Stomach (tissue), 9 donors: ENCODE data around the gene ZFAND6. TPM values are rescaled to one million over a fixed set of nuclear protein-coding genes. Genes with fewer than 3 reads are reported as not detected.
A peak's percentile ranks its signal among the peaks of the same experiment; 100 is the strongest.

ENCODE experiments used
- DNase-seq, 2 donors: peaks; one replicate each; pipeline versions ENCODE4 v3.0.0 to v3.0.0-alpha.2; 2013 to 2019
- H3K27ac ChIP-seq, 5 donors: fragments of 200-600 bp in 4 of 5; sonication (generic) in 4 of 5; one replicate each; pipeline ENCODE4 v1.5.1; 2013 to 2019; ENCODE audit warnings: mild to moderate bottlenecking in 1 of 5, moderate library complexity in 1 of 5
- H3K27me3 ChIP-seq, 3 donors: fragments of 200-600 bp; sonication (generic); one replicate each; pipeline ENCODE4 v1.5.1; 2017 to 2019; ENCODE audit warnings: mixed run types in 1 of 3
- H3K36me3 ChIP-seq, 4 donors: fragments of 200-600 bp; sonication (generic); 1 replicate in 3 of 4; 2 replicates in 1 of 4; pipeline ENCODE4 v1.5.1; 2016 to 2019
- H3K4me1 ChIP-seq, 4 donors: fragments of 200-600 bp; sonication (generic); one replicate each; pipeline ENCODE4 v1.5.1; 2016 to 2019
- H3K4me3 ChIP-seq, 4 donors: fragments of 200-600 bp; sonication (generic) in 3 of 4; one replicate each; pipeline ENCODE4 v1.5.1; 2016 to 2019; ENCODE audit warnings: mild to moderate bottlenecking in 1 of 4
- H3K9me3 ChIP-seq, 4 donors: fragments of 200-600 bp; sonication (generic); one replicate each; pipeline ENCODE4 v1.5.1; 2016 to 2019
- EP300 ChIP-seq: sonication (generic); formaldehyde crosslinking; IDR thresholded peaks from one replicate; pipeline ENCODE4 v1.6.1; 2017; ENCODE audit warnings: antibody characterized with exemption
- POLR2A ChIP-seq, 4 donors: fragments of 450-650 bp; IDR thresholded peaks; one replicate each; pipeline ENCODE4 v1.6.1; 2016; ENCODE audit warnings: antibody characterized with exemption in 4 of 4, control low read depth in 2 of 4, mild to moderate bottlenecking in 1 of 4, moderate library complexity in 1 of 4
- POLR2AphosphoS5 ChIP-seq, 3 donors: sonication (generic); formaldehyde crosslinking; IDR thresholded peaks; one replicate each; pipeline ENCODE4 v1.6.1; 2016; ENCODE audit warnings: antibody characterized with exemption in 3 of 3
- WGBS, 5 donors: extraction: QIAGEN DNeasy Blood & Tissue Kit in 3 of 5; methylation state at CpG; one replicate each; pipeline versions ENCODE4 v1.1.5 to v1.1.7; 2013 to 2018; 5-methylcytosine and 5-hydroxymethylcytosine counted together
- intact Hi-C: fragments of 100-400 bp; cut with DNase I; formaldehyde crosslinking; loops from one replicate; pipeline ENCODE4 v1.15.1; 2023; ENCODE audit warnings: low total_unique reads
- polyA plus RNA-seq, 3 donors: library from polyadenylated mRNA; stranded (reverse); fragments of 200-250 nt; gene quantifications; one replicate each; pipeline ENCODE4 v1.2.3, GENCODE V29; 2013
- total RNA-seq, 5 donors: library from RNA; depleted of rRNA; stranded (reverse); fragments of >200 nt; gene quantifications; one replicate each; pipeline versions ENCODE4 v1.1.0 to v1.2.3, GENCODE V29; 2014 to 2016
- TF ChIP-seq, protein P1 (sequence below), 7 experiments: fragments of 450-650 bp in 4 of 7; fragments of 200-600 bp in 3 of 7; sonication (generic) in 3 of 7; IDR thresholded peaks; one replicate each; pipeline ENCODE4 v1.5.1; 2016 to 2019; ENCODE audit warnings: antibody characterized with exemption in 7 of 7, control low read depth in 2 of 7, mild to moderate bottlenecking in 1 of 7
- donor health status: healthy with polysubstance abuse.
- donor health status: Bipolar disorder and iron deficiency.
- donor health status: healthy.

The ZFAND6 gene
- total and polyA plus RNA-seq, 8 donors = 12.2 to 271 (median 66.4) TPM

GRCh38 chr15:80107204-80107603, 47.7 kb downstream of the ZFAND6 start:
- no peak overlapping the region for H3K27ac ChIP-seq
- no peak overlapping the region for H3K4me3 ChIP-seq
- H3K4me1 ChIP-seq = peaks cover 0 to 39% (median 17%) of the 10 kb centered on the region in 4 donors
- TF ChIP-seq, protein P1, sequence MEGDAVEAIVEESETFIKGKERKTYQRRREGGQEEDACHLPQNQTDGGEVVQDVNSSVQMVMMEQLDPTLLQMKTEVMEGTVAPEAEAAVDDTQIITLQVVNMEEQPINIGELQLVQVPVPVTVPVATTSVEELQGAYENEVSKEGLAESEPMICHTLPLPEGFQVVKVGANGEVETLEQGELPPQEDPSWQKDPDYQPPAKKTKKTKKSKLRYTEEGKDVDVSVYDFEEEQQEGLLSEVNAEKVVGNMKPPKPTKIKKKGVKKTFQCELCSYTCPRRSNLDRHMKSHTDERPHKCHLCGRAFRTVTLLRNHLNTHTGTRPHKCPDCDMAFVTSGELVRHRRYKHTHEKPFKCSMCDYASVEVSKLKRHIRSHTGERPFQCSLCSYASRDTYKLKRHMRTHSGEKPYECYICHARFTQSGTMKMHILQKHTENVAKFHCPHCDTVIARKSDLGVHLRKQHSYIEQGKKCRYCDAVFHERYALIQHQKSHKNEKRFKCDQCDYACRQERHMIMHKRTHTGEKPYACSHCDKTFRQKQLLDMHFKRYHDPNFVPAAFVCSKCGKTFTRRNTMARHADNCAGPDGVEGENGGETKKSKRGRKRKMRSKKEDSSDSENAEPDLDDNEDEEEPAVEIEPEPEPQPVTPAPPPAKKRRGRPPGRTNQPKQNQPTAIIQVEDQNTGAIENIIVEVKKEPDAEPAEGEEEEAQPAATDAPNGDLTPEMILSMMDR (IDR thresholded peaks at IDR 0.05) = no peak
- TF ChIP-seq POLR2AphosphoS5 (IDR thresholded peaks at IDR 0.05) (no peak), POLR2A (IDR thresholded peaks at IDR 0.05) (no peak), EP300 (no peak)
- no peaks in the 10 kb centered on the region for H3K9me3 ChIP-seq
- H3K27me3 ChIP-seq = no peaks in the 10 kb centered on the region
- 89 to 96% (median 91%) methylated on average over 6 of the region's 6 CpGs for WGBS, 5 donors
- DNase-seq = no peak
- intact Hi-C loops = no loop called here
- H3K36me3 ChIP-seq = peaks cover 0 to 6% (median 0%) of the 10 kb centered on the region in 4 donors

GRCh38 chr15:80107774-80108173, 48.3 kb downstream of the ZFAND6 start:
- Histone ChIP-seq H3K4me1 (peaks cover 0 to 43% (median 19%) of the 10 kb centered on the region in 4 donors), H3K4me3 (no peak overlapping the region), H3K27me3 (no peaks in the 10 kb centered on the region), H3K9me3 (no peaks in the 10 kb centered on the region), H3K27ac (no peak overlapping the region), H3K36me3 (peaks cover 0 to 6% (median 0%) of the 10 kb centered on the region in 4 donors)
- WGBS, 5 donors = 65 to 84% (median 71%) methylated on average over 2 to 3 of the region's 3 CpGs
- DNase-seq = peak in 1 of 2 donors; percentile 16
- intact Hi-C loops = no loop called here
- TF ChIP-seq POLR2A (IDR thresholded peaks at IDR 0.05) = no peak
- no peak for TF ChIP-seq POLR2AphosphoS5 (IDR thresholded peaks at IDR 0.05)
- no peak for TF ChIP-seq EP300
- TF ChIP-seq, protein P1 (IDR thresholded peaks at IDR 0.05) = no peak

GRCh38 chr15:80109388-80109787, 49.9 kb downstream of the ZFAND6 start:
- H3K9me3 ChIP-seq = no peaks in the 10 kb centered on the region
- 71 to 87% (median 85%) methylated on average over 3 of the region's 3 CpGs for WGBS, 5 donors
- no peak overlapping the region for H3K27ac ChIP-seq
- no peak overlapping the region for H3K4me3 ChIP-seq
- intact Hi-C loops = no loop called here
- DNase-seq = no peak
- TF ChIP-seq POLR2A (IDR thresholded peaks at IDR 0.05) (no peak), EP300 (no peak), POLR2AphosphoS5 (IDR thresholded peaks at IDR 0.05) (no peak)
- TF ChIP-seq, protein P1 (IDR thresholded peaks at IDR 0.05) = no peak
- no peaks in the 10 kb centered on the region for H3K27me3 ChIP-seq
- no peaks in the 10 kb centered on the region for H3K36me3 ChIP-seq
- H3K4me1 ChIP-seq = peaks cover 0 to 51% (median 24%) of the 10 kb centered on the region in 4 donors

GRCh38 chr15:80110920-80111319, 51.4 kb downstream of the ZFAND6 start:
- Histone ChIP-seq H3K27me3 (no peaks in the 10 kb centered on the region), H3K27ac (no peak overlapping the region), H3K4me3 (no peak overlapping the region), H3K4me1 (peaks cover 0 to 51% (median 25%) of the 10 kb centered on the region in 4 donors), H3K36me3 (no peaks in the 10 kb centered on the region), H3K9me3 (no peaks in the 10 kb centered on the region)
- no peak for TF ChIP-seq POLR2A (IDR thresholded peaks at IDR 0.05)
- TF ChIP-seq, protein P1 (IDR thresholded peaks at IDR 0.05) = no peak
- TF ChIP-seq POLR2AphosphoS5 (IDR thresholded peaks at IDR 0.05) = no peak
- no peak for TF ChIP-seq EP300
- intact Hi-C loops = no loop called here
- DNase-seq = no peak
